Progenitor cell of endocrine pancreas (in vitro differentiated cells): ENCODE results near the gene MARF1. TPM values are rescaled to one million over a fixed set of nuclear protein-coding genes. Genes with fewer than 3 reads are reported as not detected.

Source experiments
- DNase-seq: peaks from one replicate; pipeline ENCODE4 v3.0.0; 2021; ENCODE audit warnings: low spot score; ENCODE audit not compliant: unreplicated experiment
- H3K27ac Mint-ChIP-seq: 2 replicates; pipeline ENCODE4 v1.8.0; 2021; ENCODE audit warnings: mild to moderate bottlenecking, moderate library complexity, mixed read lengths
- H3K27me3 Mint-ChIP-seq: 2 replicates; pipeline ENCODE4 v1.8.0; 2021; ENCODE audit warnings: mixed read lengths
- H3K36me3 Mint-ChIP-seq: 2 replicates; pipeline ENCODE4 v1.8.0; 2022; ENCODE audit warnings: mixed read lengths; ENCODE audit not compliant: insufficient read depth
- H3K4me1 Mint-ChIP-seq: 2 replicates; pipeline ENCODE4 v1.8.0; 2021; ENCODE audit warnings: low read depth, mixed read lengths
- H3K4me3 Mint-ChIP-seq: 2 replicates; pipeline ENCODE4 v1.8.0; 2021; ENCODE audit warnings: low read depth, mild to moderate bottlenecking, moderate library complexity, mixed read lengths
- H3K9me3 Mint-ChIP-seq: 2 replicates; pipeline ENCODE4 v1.8.0; 2021; ENCODE audit warnings: low read depth, mixed read lengths
- CTCF ChIP-seq: fragments of 200-600 bp; sonication (generic); IDR thresholded peaks from one replicate; pipeline ENCODE4 v1.5.0; 2021; ENCODE audit warnings: antibody characterized with exemption, mild to moderate bottlenecking; ENCODE audit not compliant: unreplicated experiment
- total RNA-seq: library from RNA; stranded (reverse); gene quantifications from 2 replicates; pipeline ENCODE4 v1.2.1, GENCODE V29; 2021

MARF1 gene
- total RNA-seq, 1 donor from 2014 or later: 71.9 TPM

DNA sequence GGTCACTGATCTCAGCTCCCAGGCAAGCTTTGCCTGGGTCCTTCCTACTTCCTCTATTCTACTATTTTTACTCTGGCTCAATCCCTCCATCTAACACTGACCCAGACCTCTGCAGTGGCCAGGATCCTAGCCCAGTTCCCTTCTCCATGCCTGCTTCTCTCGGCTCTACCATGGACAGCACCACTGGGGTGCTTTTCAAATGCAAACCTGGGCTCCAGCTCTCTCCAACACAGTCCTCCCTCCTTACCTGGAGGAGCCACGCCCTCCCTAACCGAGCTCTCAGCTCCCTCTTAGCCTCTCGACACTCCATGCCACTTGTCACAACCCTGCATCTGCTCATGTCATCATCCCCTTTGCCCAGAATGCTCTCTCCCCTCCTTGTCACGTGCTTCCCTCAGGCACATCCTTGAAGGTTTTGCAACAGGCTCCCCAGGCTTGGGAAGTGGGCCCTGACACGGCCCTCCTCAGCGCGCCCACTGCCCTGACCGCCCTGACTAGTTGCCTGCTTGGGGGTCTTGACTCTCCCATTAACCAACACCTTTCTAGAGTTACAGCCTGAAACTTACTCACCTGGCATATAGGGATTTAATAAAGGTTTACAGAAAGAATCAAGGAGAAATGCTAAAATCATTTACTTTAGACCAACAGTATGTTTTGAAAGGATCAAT is 41.6 kb downstream of the MARF1 start:
- Mint-ChIP-seq H3K9me3 (no peaks in the 10 kb centered on the region), H3K27ac (peak overlapping the region; percentile 31), H3K27me3 (no peaks in the 10 kb centered on the region), H3K4me1 (no peaks in the 10 kb centered on the region), H3K4me3 (no peak overlapping the region), H3K36me3 (peaks cover 38% of the 10 kb centered on the region)
- no peak for TF ChIP-seq CTCF
- no peak for DNase-seq

DNA sequence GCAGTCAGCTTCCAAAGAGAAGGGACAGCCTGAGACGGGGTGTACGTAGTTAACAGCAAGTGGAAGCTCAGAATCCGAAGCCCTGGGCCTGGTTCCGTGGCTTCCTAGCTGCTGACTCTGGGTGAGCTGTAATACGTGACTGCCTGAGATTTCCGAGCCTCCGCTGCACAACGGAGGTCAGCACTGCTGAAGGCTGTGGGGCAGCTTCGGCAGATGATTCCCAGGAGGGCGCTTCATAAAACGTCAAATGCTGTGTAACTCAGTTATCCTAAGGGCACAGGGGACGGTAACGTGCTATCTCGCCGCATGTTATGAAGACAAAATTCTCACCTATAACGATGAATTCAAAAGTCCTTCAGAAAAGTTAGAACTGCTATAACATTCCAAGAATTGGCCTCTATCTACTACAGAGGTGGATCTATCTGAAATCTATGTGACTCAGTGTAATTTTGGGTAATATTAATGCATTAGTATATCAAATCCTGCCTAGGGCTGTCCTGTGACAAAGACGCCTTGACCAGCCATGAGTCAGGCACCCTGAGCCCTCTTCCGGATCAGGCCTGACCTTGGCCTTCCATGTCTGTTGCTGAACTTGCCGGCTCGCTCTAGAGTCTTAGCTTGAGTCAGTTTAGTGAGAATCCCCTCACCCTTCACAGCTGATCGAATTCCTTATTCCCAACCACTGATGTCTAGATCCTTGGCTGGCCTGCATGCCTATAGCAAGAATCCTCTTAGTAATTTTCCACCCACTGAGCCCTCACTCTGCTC is 43.5 kb downstream of the MARF1 start:
- H3K27ac Mint-ChIP-seq: no peak overlapping the region
- no peak for DNase-seq
- TF ChIP-seq CTCF: no peak
- no peaks in the 10 kb centered on the region for H3K27me3 Mint-ChIP-seq
- H3K36me3 Mint-ChIP-seq: peaks cover 41% of the 10 kb centered on the region
- no peaks in the 10 kb centered on the region for H3K4me1 Mint-ChIP-seq
- no peaks in the 10 kb centered on the region for H3K9me3 Mint-ChIP-seq
- H3K4me3 Mint-ChIP-seq: no peak overlapping the region

GRCh38 chr16:15598648-15599190 is 44.2 kb downstream of the MARF1 start:
- no peaks in the 10 kb centered on the region for H3K9me3 Mint-ChIP-seq
- no peak for TF ChIP-seq CTCF
- peaks cover 41% of the 10 kb centered on the region for H3K36me3 Mint-ChIP-seq
- no peaks in the 10 kb centered on the region for H3K4me1 Mint-ChIP-seq
- H3K27me3 Mint-ChIP-seq: no peaks in the 10 kb centered on the region
- H3K4me3 Mint-ChIP-seq: no peak overlapping the region
- no peak for DNase-seq
- no peak overlapping the region for H3K27ac Mint-ChIP-seq

- DNase-seq: no peak
- H3K4me3 Mint-ChIP-seq: no peak overlapping the region
- H3K36me3 Mint-ChIP-seq: peaks cover 39% of the 10 kb centered on the region
- H3K27ac Mint-ChIP-seq: peak overlapping the region; percentile 22
- H3K4me1 Mint-ChIP-seq: no peaks in the 10 kb centered on the region
- TF ChIP-seq CTCF: no peak
- no peaks in the 10 kb centered on the region for H3K9me3 Mint-ChIP-seq
- H3K27me3 Mint-ChIP-seq: no peaks in the 10 kb centered on the region
These were observed 44.9 kb downstream of the MARF1 start for GRCh38 chr16:15597822-15598647.

DNA sequence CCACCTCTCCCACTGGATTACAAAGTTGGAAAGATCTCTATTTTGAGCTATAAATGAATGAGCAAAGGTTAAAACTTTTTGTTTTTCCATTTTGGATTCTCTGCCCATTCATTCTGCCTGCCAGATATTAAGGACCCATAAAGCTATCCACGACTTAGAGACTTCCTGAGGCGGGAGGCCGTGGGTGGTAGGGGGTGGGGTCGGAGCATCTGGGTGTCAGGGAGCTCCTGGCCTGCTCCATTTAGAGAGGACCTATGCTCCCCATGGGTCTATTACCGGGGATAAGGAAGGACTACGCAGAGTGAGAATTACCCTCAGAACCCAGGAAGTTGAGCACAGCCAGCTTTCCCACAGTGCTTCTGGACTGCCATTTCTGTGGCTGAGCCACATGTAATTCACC is 45.8 kb downstream of the MARF1 start:
- no peaks in the 10 kb centered on the region for H3K4me1 Mint-ChIP-seq
- H3K9me3 Mint-ChIP-seq: no peaks in the 10 kb centered on the region
- DNase-seq: no peak
- H3K36me3 Mint-ChIP-seq: peaks cover 36% of the 10 kb centered on the region
- H3K27me3 Mint-ChIP-seq: no peaks in the 10 kb centered on the region
- no peak overlapping the region for H3K4me3 Mint-ChIP-seq
- TF ChIP-seq CTCF: no peak
- no peak overlapping the region for H3K27ac Mint-ChIP-seq
